Measurements from ENCODE around the gene SUSD5. TPM values are rescaled to one million over a fixed set of nuclear protein-coding genes. Genes with fewer than 3 reads are reported as not detected.
"Not testable (repeated sequence)": the region's sequence is repeated elsewhere in the genome, so short reads cannot be mapped to it uniquely, and the experiment has no call there.

SUSD5 gene
- total RNA-seq, 1 donor from 2014 or later: 1.1 TPM

- Histone ChIP-seq H3K9me3 (no peaks in the 10 kb centered on the region), H3K27me3 (no peaks in the 10 kb centered on the region), H3K36me3 (peaks cover 45% of the 10 kb centered on the region), H3K4me3 (no peak overlapping the region), H3K4me1 (no peaks in the 10 kb centered on the region), H3K27ac (no peak overlapping the region)
- DNase-seq (no peak), ATAC-seq (no peak)
- no peak for TF ChIP-seq CTCF (IDR thresholded peaks at IDR 0.05)
- intact Hi-C loops (cut with DNase I): no loop called here
Observed at GRCh38 chr3:33141006-33141405, 77.6 kb downstream of the SUSD5 start.

- no peak overlapping the region for H3K27ac ChIP-seq
- no peaks in the 10 kb centered on the region for H3K9me3 ChIP-seq
- peaks cover 55% of the 10 kb centered on the region for H3K36me3 ChIP-seq
- H3K4me3 ChIP-seq: no peak overlapping the region
- H3K27me3 ChIP-seq: no peaks in the 10 kb centered on the region
- ATAC-seq (no peak), DNase-seq (no peak)
- intact Hi-C loops (cut with DNase I): no loop called here
- no peaks in the 10 kb centered on the region for H3K4me1 ChIP-seq
- no peak for TF ChIP-seq CTCF (IDR thresholded peaks at IDR 0.05)
Observed at GRCh38 chr3:33139996-33140395, 78.6 kb downstream of the SUSD5 start.

GRCh38 chr3:33139006-33139623, 79.5 kb downstream of the SUSD5 start:
- H3K4me3 ChIP-seq; DNase-seq; H3K27ac ChIP-seq; intact Hi-C loops (cut with DNase I); H3K4me1 ChIP-seq; ATAC-seq; H3K9me3 ChIP-seq; H3K27me3 ChIP-seq: not testable (repeated sequence)
- peaks cover 64% of the 10 kb centered on the region for H3K36me3 ChIP-seq

- no peak for ATAC-seq
- peaks cover 68% of the 10 kb centered on the region for H3K36me3 ChIP-seq
- TF ChIP-seq CTCF (IDR thresholded peaks at IDR 0.05): no peak
- H3K9me3 ChIP-seq: no peaks in the 10 kb centered on the region
- no peak overlapping the region for H3K4me3 ChIP-seq
- H3K27me3 ChIP-seq: no peaks in the 10 kb centered on the region
- no peaks in the 10 kb centered on the region for H3K4me1 ChIP-seq
- no peak overlapping the region for H3K27ac ChIP-seq
- no peak for DNase-seq
- intact Hi-C loops (cut with DNase I): no loop called here
Observed at GRCh38 chr3:33137691-33138090, 80.9 kb downstream of the SUSD5 start.

GRCh38 chr3:33134026-33134625, 84.5 kb downstream of the SUSD5 start:
- Histone ChIP-seq H3K9me3 (no peaks in the 10 kb centered on the region), H3K4me3 (no peak overlapping the region), H3K27me3 (no peaks in the 10 kb centered on the region), H3K4me1 (no peaks in the 10 kb centered on the region), H3K27ac (no peak overlapping the region), H3K36me3 (peaks cover 85% of the 10 kb centered on the region)
- TF ChIP-seq CTCF (IDR thresholded peaks at IDR 0.05): no peak
- intact Hi-C loops (cut with DNase I): loop anchor here (5.0 kb wide), 1 partner anchor 238 kb away; no protein-coding TSS in a partner anchor
- ATAC-seq (no peak), DNase-seq (no peak)

- peaks cover 92% of the 10 kb centered on the region for H3K36me3 ChIP-seq
- no peaks in the 10 kb centered on the region for H3K27me3 ChIP-seq
- intact Hi-C loops (cut with DNase I): loop anchor here (5.0 kb wide), 1 partner anchor 240 kb away; no protein-coding TSS in a partner anchor
- no peak for TF ChIP-seq CTCF (IDR thresholded peaks at IDR 0.05)
- no peaks in the 10 kb centered on the region for H3K4me1 ChIP-seq
- H3K4me3 ChIP-seq: no peak overlapping the region
- no peak for DNase-seq
- no peak overlapping the region for H3K27ac ChIP-seq
- H3K9me3 ChIP-seq: no peaks in the 10 kb centered on the region
- ATAC-seq: peak; percentile 14
Observed at GRCh38 chr3:33132019-33132360, 86.6 kb downstream of the SUSD5 start.

Measured in upper lobe of right lung (tissue), 1 donor.